Upper lobe of right lung (tissue), 1 donor: Measurements from ENCODE around the gene LOXHD1. TPM values are rescaled to one million over a fixed set of nuclear protein-coding genes. Genes with fewer than 3 reads are reported as not detected.

Experiments
- ATAC-seq: fragments of 200-7000 bp; cut with Tn5 transposase; one replicate; pipeline ENCODE4 v1.9.1; 2020; ENCODE audit warnings: mild to moderate bottlenecking, moderate library complexity
- DNase-seq: peaks from one replicate; pipeline ENCODE4 v3.0.0-alpha.2; 2020
- H3K27ac ChIP-seq: fragments of 200-600 bp; one replicate; pipeline ENCODE4 v1.8.0; 2022
- H3K27me3 ChIP-seq: fragments of 200-600 bp; one replicate; pipeline ENCODE4 v1.8.0; 2022; ENCODE audit warnings: mild to moderate bottlenecking
- H3K36me3 ChIP-seq: fragments of 200-600 bp; one replicate; pipeline ENCODE4 v1.8.0; 2022
- H3K4me1 ChIP-seq: fragments of 200-600 bp; one replicate; pipeline ENCODE4 v1.8.0; 2022
- H3K4me3 ChIP-seq: fragments of 200-600 bp; one replicate; pipeline ENCODE4 v1.8.0; 2022; ENCODE audit warnings: mild to moderate bottlenecking
- H3K9me3 ChIP-seq: fragments of 200-600 bp; one replicate; pipeline ENCODE4 v1.8.0; 2022
- intact Hi-C: fragments of 100-400 bp; cut with DNase I; formaldehyde crosslinking; loops from one replicate; pipeline ENCODE4 v1.11.0; 2022
- long read RNA-seq: library from polyadenylated mRNA; unstranded; transcript quantifications from one replicate; pipeline ENCODE4 v2.0.0, GENCODE V29; 2021
- total RNA-seq: library from RNA; stranded (reverse); fragmentation: NEBNext Ultra II Directional; extraction: Animal tissue kit (Norgen Biotek cat#: 25700); gene quantifications from one replicate; pipeline ENCODE4 v1.2.1, GENCODE V29; 2021
- TF ChIP-seq, protein P1 (sequence below): fragments of 200-600 bp; IDR thresholded peaks from one replicate; pipeline ENCODE4 v1.8.0; 2022; ENCODE audit warnings: antibody characterized with exemption
- donor health status: DM: no; HTN: yes; CAD: no; lungs with severe emphysema.

LOXHD1 gene, protein sequence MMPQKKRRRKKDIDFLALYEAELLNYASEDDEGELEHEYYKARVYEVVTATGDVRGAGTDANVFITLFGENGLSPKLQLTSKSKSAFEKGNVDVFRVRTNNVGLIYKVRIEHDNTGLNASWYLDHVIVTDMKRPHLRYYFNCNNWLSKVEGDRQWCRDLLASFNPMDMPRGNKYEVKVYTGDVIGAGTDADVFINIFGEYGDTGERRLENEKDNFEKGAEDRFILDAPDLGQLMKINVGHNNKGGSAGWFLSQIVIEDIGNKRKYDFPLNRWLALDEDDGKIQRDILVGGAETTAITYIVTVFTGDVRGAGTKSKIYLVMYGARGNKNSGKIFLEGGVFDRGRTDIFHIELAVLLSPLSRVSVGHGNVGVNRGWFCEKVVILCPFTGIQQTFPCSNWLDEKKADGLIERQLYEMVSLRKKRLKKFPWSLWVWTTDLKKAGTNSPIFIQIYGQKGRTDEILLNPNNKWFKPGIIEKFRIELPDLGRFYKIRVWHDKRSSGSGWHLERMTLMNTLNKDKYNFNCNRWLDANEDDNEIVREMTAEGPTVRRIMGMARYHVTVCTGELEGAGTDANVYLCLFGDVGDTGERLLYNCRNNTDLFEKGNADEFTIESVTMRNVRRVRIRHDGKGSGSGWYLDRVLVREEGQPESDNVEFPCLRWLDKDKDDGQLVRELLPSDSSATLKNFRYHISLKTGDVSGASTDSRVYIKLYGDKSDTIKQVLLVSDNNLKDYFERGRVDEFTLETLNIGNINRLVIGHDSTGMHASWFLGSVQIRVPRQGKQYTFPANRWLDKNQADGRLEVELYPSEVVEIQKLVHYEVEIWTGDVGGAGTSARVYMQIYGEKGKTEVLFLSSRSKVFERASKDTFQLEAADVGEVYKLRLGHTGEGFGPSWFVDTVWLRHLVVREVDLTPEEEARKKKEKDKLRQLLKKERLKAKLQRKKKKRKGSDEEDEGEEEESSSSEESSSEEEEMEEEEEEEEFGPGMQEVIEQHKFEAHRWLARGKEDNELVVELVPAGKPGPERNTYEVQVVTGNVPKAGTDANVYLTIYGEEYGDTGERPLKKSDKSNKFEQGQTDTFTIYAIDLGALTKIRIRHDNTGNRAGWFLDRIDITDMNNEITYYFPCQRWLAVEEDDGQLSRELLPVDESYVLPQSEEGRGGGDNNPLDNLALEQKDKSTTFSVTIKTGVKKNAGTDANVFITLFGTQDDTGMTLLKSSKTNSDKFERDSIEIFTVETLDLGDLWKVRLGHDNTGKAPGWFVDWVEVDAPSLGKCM (N-terminal part only)
- total RNA-seq: 2.7 TPM
- long read RNA-seq, partial matches to known transcripts: 1 of 4 reads
- long read RNA-seq, other reads (novel, unspliced or antisense): 3 of 4 reads

DNA sequence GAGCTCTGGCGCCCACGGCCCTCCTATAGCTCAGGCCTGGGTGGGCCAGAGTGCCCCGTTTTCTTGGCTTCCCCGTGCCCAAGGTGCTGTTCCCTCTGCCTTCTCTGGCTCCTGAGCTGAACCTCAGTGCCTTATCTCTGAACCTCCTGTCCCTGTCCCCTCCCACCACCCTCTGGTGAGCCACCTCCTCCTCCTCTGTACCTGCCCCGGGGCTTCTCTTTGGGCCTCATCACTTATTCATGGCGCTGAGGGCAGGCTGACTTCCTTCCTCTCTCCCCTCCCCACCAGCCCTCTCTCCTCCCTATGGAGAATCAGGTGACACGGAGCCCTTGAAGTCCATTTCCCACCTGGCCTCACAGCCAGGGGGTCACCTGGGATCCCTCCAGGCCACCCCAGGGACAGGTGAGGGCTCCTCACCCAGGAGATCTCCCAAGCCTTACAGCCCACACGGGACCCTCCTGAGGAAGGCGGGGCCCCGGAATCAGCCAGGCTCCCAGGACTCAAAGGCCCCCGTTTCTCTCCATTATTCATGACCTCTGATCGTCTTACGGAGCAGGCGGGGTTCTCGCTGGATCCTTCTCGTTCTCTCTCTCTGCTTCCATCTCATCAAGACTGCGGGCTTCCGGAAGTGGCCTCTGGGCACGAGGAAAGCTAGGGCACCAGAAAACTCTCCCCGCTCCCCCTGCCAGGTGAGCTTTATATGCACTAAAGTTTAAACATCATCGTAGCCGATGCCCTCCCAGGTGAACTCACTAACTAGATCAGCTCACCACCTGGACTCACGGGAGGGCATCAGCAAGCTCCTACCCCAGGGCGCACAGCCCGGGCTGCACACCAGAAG is at the start of gene LOXHD1:
LOXHD1 (minus strand) TSS at position 106 of the 841 bp plus-strand sequence. CDS start 187 bp downstream, outside the sequence.
- no peak for ATAC-seq
- no peak for DNase-seq
- intact Hi-C loops: loop anchor here (10.0 kb wide), 2 partner anchors 483 to 513 kb away; a partner anchor contains a TSS
- Histone ChIP-seq H3K9me3 (no peaks in the 10 kb centered on the region), H3K36me3 (no peaks in the 10 kb centered on the region), H3K27ac (no peak within 1 kb of the TSS), H3K4me1 (no peaks in the 10 kb centered on the region), H3K4me3 (no peak within 1 kb of the TSS), H3K27me3 (no peaks in the 10 kb centered on the region)
- TF ChIP-seq, protein P1, sequence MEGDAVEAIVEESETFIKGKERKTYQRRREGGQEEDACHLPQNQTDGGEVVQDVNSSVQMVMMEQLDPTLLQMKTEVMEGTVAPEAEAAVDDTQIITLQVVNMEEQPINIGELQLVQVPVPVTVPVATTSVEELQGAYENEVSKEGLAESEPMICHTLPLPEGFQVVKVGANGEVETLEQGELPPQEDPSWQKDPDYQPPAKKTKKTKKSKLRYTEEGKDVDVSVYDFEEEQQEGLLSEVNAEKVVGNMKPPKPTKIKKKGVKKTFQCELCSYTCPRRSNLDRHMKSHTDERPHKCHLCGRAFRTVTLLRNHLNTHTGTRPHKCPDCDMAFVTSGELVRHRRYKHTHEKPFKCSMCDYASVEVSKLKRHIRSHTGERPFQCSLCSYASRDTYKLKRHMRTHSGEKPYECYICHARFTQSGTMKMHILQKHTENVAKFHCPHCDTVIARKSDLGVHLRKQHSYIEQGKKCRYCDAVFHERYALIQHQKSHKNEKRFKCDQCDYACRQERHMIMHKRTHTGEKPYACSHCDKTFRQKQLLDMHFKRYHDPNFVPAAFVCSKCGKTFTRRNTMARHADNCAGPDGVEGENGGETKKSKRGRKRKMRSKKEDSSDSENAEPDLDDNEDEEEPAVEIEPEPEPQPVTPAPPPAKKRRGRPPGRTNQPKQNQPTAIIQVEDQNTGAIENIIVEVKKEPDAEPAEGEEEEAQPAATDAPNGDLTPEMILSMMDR: no peak

DNA sequence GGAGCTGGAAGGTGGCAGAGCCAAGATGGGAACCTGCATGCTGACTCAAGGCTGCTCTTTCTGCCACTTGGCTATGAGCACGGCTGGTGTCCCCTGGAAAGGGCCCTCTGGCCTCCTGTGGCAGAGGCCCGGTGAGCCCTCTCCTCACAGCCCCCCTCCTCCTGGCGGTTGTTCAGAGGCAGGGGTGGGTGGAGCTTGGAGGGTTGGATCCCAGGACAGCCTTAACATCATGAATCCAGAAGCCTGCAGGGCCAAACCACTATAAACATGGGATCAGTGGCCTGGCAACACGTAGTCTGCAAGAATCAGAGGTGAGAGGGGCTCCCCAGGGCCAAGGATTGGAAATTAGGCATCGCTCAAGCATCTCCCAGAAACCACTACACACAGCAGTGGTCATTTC is 48.5 kb upstream of the LOXHD1 start:
- Histone ChIP-seq H3K9me3 (no peaks in the 10 kb centered on the region), H3K27ac (no peak overlapping the region), H3K27me3 (no peaks in the 10 kb centered on the region), H3K36me3 (no peaks in the 10 kb centered on the region), H3K4me1 (no peaks in the 10 kb centered on the region), H3K4me3 (no peak overlapping the region)
- TF ChIP-seq, protein P1: no peak
- ATAC-seq (no peak), DNase-seq (no peak)
- intact Hi-C loops: no loop called here

DNA sequence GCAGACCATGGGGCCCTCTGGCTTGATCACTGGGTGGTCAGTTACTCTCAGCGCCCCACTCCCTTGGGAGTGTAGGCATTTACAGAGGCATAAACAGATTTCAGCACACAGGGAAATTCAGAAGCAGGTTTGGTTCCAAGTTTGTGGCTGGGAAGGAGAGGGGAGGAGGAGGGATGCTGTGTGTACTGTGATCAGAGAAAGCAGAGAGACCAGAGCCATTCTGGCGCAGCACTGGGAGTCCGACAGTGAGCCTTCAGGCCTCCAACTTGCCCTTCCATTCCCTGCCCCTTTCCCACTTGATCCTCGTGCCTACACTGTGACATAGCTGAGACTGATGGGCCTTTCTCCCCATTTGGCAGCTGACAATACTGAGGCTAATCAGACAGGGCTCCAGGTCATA is 47.8 kb upstream of the LOXHD1 start:
- intact Hi-C loops: no loop called here
- DNase-seq (no peak), ATAC-seq (no peak)
- H3K4me3 ChIP-seq: no peak overlapping the region
- no peaks in the 10 kb centered on the region for H3K36me3 ChIP-seq
- no peaks in the 10 kb centered on the region for H3K9me3 ChIP-seq
- no peaks in the 10 kb centered on the region for H3K4me1 ChIP-seq
- no peak overlapping the region for H3K27ac ChIP-seq
- H3K27me3 ChIP-seq: no peaks in the 10 kb centered on the region
- TF ChIP-seq, protein P1: no peak

DNA sequence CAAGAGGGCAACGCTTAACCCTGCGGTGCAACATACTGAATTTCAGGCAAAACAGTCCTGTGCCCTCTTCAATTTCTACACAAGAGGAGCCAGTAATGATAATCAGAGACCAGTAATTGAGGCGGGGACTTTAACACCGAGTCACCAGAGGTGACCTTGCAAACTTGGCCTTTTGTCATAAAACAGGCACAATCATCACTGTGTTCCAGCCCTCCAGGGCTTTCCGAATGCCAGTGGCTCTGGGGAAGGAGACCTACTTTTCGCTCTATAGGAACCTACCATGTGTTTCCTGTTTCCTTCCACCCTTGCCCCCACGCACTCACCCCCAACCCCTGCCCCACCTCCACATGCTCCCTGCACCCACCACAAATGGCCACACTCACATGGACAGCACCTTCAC is 47.2 kb upstream of the LOXHD1 start:
- H3K27ac ChIP-seq: no peak overlapping the region
- no peaks in the 10 kb centered on the region for H3K9me3 ChIP-seq
- H3K36me3 ChIP-seq: no peaks in the 10 kb centered on the region
- DNase-seq (no peak), ATAC-seq (no peak)
- H3K4me3 ChIP-seq: no peak overlapping the region
- TF ChIP-seq, protein P1: no peak
- H3K4me1 ChIP-seq: no peaks in the 10 kb centered on the region
- intact Hi-C loops: no loop called here
- H3K27me3 ChIP-seq: no peaks in the 10 kb centered on the region
